MM.1S (cell line): ENCODE data around the gene CDH16.

Experiments
- EZH2phosphoT487 ChIP-seq: fragments of 300-600 bp; sonication (generic); IDR thresholded peaks from 2 replicates; pipeline ENCODE4 v1.6.1; 2018; ENCODE audit warnings: antibody characterized with exemption, low read length
- TF ChIP-seq, protein P1 (sequence below): fragments of 300-600 bp; sonication (generic); IDR thresholded peaks from 2 replicates; pipeline ENCODE4 v1.5.1; 2016; ENCODE audit warnings: antibody characterized with exemption, low read length, mixed read lengths

GRCh38 chr16:66936462-66936861, 17.8 kb upstream of the CDH16 start:
- TF ChIP-seq EZH2phosphoT487, result no peak
- TF ChIP-seq, protein P1, sequence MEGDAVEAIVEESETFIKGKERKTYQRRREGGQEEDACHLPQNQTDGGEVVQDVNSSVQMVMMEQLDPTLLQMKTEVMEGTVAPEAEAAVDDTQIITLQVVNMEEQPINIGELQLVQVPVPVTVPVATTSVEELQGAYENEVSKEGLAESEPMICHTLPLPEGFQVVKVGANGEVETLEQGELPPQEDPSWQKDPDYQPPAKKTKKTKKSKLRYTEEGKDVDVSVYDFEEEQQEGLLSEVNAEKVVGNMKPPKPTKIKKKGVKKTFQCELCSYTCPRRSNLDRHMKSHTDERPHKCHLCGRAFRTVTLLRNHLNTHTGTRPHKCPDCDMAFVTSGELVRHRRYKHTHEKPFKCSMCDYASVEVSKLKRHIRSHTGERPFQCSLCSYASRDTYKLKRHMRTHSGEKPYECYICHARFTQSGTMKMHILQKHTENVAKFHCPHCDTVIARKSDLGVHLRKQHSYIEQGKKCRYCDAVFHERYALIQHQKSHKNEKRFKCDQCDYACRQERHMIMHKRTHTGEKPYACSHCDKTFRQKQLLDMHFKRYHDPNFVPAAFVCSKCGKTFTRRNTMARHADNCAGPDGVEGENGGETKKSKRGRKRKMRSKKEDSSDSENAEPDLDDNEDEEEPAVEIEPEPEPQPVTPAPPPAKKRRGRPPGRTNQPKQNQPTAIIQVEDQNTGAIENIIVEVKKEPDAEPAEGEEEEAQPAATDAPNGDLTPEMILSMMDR, result no peak
